GM19324 (cell line): Measurements from ENCODE around the gene UQCRC1.
"Not testable (repeated sequence)": the region's sequence is repeated elsewhere in the genome, so short reads cannot be mapped to it uniquely, and the experiment has no call there.

ENCODE experiments used
- ATAC-seq: cut with Tn5 transposase; IDR thresholded peaks from one replicate; pipeline ENCODE4 v1.9.1; 2021; ENCODE audit warnings: mild to moderate bottlenecking, moderate library complexity; ENCODE audit not compliant: unreplicated experiment, low FRiP score

Gene UQCRC1

GRCh38 chr3:48556796-48557626 is 52.4 kb downstream of the UQCRC1 start, which contains the start of gene PFKFB4:
TSS of gene PFKFB4 (minus strand) at chr3:48556803. CDS start at chr3:48556777, 26 bp downstream.
- peak; percentile 94 for ATAC-seq

GRCh38 chr3:48555949-48556795 is 53.3 kb downstream of the UQCRC1 start:
- no peak for ATAC-seq

GRCh38 chr3:48555231-48555948 is 54.1 kb downstream of the UQCRC1 start:
- no peak for ATAC-seq

- ATAC-seq: no peak
Measured at GRCh38 chr3:48553886-48554845, 55.3 kb downstream of the UQCRC1 start.

GRCh38 chr3:48553361-48553760 is 56.1 kb downstream of the UQCRC1 start:
- ATAC-seq: no peak

GRCh38 chr3:48552111-48552951 is 57.1 kb downstream of the UQCRC1 start:
- no peak for ATAC-seq

GRCh38 chr3:48551651-48552050 is 57.8 kb downstream of the UQCRC1 start:
- not testable (repeated sequence) for ATAC-seq
